Motor neuron (in vitro differentiated cells): ENCODE data around the gene CHMP1B. TPM values are rescaled to one million over a fixed set of nuclear protein-coding genes. Genes with fewer than 3 reads are reported as not detected.

ENCODE experiments used
- ATAC-seq, 8 experiments: fragments of 200-7000 bp; cut with Tn5 transposase; replicated peaks in 6 of 8; 2 replicates each; pipeline ENCODE4 v1.8.0; 2021; ENCODE audit warnings: mild to moderate bottlenecking in 8 of 8, moderate library complexity in 8 of 8
- H3K27ac ChIP-seq, 2 donors: fragments of 250-450 bp; sonication (Bioruptor Pico); 2 replicates each; pipeline ENCODE4 v1.9.0; 2021; ENCODE audit warnings: antibody characterized with exemption in 2 of 2, mild to moderate bottlenecking in 2 of 2, moderate library complexity in 1 of 2
- H3K4me1 ChIP-seq, 2 donors: fragments of 250-450 bp; sonication (Bioruptor Pico); replicated peaks in 1 of 2; 2 replicates each; pipeline ENCODE4 v1.6.1; 2021; ENCODE audit warnings: antibody characterized with exemption in 2 of 2, mild to moderate bottlenecking in 2 of 2, moderate library complexity in 1 of 2
- H3K4me3 ChIP-seq, 5 donors: fragments of 250-450 bp; sonication (Bioruptor Pico); 2 replicates each; pipeline ENCODE4 v1.9.0; 2021; ENCODE audit warnings: antibody characterized with exemption in 5 of 5, mild to moderate bottlenecking in 5 of 5, moderate library complexity in 4 of 5
- WGBS, 10 experiments: fragments of 450-650 bp; shearing (Covaris generic); methylation state at CpG; one replicate each; pipeline ENCODE4 v1.0.0; 2022; 5-methylcytosine and 5-hydroxymethylcytosine counted together
- in situ Hi-C, 9 experiments: fragments of 400-800 bp; cut with MboI; loops; one replicate each; pipeline ENCODE4 v1.15.0; 2021; ENCODE audit warnings: low sequenced_read_pairs in 9 of 9, low pct_unique_long_range_greater_than_20kb in 2 of 9; ENCODE audit not compliant: unreplicated experiment in 9 of 9
- total RNA-seq, 8 experiments: library from RNA; unstranded; fragments of 300-600 nt; gene quantifications; 2 replicates each; pipeline versions ENCODE4 v1.2.3 to v1.2.4, GENCODE V29; 2022

The CHMP1B gene
- 10 to 100 TPM; 27.6 to 57.4 (median 39.1) TPM for total RNA-seq

GRCh38 chr18:11851146-11851805, at the start of gene CHMP1B:
TSS of gene CHMP1B (plus strand) at chr18:11851413. CDS start at chr18:11851512, 99 bp downstream.
- peaks cover 18 to 22% of the 10 kb centered on the region in 2 donors for H3K4me1 ChIP-seq
- H3K4me3 ChIP-seq = peak within 1 kb of the TSS; percentile 84 to 98 (median 92)
- peak; percentile 81 to 99 (median 94) for ATAC-seq
- in situ Hi-C loops = loop anchor here in 2 of 9 experiments (25.0 kb wide), 1 partner anchor 114 kb away; no protein-coding TSS in a partner anchor
- H3K27ac ChIP-seq = peak within 1 kb of the TSS; percentile 79 to 81
- WGBS, 10 experiments = 0 to 4% (median 0%) methylated on average over 2 to 35 of the region's 53 CpGs; no CpG with 5 or more reads in 2 of the 10 experiments

DNA sequence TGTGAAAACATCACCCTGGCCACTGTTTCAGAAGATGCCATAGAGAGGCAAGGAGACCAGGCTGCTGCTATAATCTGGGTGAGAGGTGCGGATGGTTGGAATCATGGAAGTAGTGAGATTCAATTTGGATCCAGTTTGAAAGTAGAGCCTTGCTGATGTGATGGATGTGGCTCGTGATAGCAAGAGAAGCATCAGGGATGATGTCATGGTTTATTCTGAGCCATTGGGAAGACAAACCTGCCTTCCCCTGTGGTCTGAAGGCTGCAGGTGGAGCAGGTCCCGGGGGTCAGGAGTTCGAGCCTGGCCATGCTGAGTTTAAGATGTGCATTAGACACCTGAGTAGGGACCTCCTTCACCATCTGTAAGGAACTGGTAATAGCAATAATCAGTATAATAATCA, 49.6 kb upstream of the CHMP1B start:
- in situ Hi-C loops = no loop called here
- peak in 1 of 8 experiments; percentile 29 for ATAC-seq
- Histone ChIP-seq H3K4me1 (no peaks in the 10 kb centered on the region), H3K27ac (no peak overlapping the region), H3K4me3 (no peak overlapping the region)
- 17 to 100% (median 49%) methylated on average over 1 to 3 of the region's 4 CpGs; no CpG with 5 or more reads in 4 of the 10 experiments for WGBS, 10 experiments

DNA sequence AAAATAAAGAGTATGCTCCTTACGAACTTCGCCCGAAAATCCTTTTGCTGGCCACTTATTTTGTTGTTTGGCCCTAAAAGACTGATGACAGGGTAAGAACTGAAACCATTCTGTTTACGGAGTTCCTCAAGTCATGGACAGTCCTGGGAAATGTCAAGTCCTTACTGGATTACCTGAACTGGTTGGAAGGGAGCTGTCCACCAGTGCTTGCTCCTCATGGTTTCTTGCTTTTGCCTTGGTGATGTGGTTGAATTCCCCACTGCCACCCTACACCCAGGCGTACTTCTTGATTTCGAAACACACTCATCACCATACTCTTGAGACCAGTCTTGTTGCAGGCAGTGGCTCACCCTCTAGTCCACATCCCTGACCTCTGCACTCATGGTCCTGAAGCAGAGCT, 49.1 kb upstream of the CHMP1B start:
- no peak for ATAC-seq
- Histone ChIP-seq H3K4me3 (no peak overlapping the region), H3K4me1 (no peaks in the 10 kb centered on the region), H3K27ac (no peak overlapping the region)
- in situ Hi-C loops = no loop called here
- WGBS, 10 experiments = 70 to 100% (median 94%) methylated on average over 1 to 6 of the region's 6 CpGs; no CpG with 5 or more reads in 1 of the 10 experiments

- 36 to 100% (median 86%) methylated on average over 1 to 10 of the region's 10 CpGs; no CpG with 5 or more reads in 3 of the 10 experiments for WGBS, 10 experiments
- H3K4me3 ChIP-seq = no peak overlapping the region
- H3K27ac ChIP-seq = no peak overlapping the region
- ATAC-seq = no peak
- in situ Hi-C loops = no loop called here
- H3K4me1 ChIP-seq = no peaks in the 10 kb centered on the region
These were observed 48.6 kb upstream of the CHMP1B start for GRCh38 chr18:11802586-11802985.

- no peak overlapping the region for H3K27ac ChIP-seq
- H3K4me3 ChIP-seq = no peak overlapping the region
- WGBS, 10 experiments = 75 to 100% (median 96%) methylated on average over 2 to 6 of the region's 7 CpGs; no CpG with 5 or more reads in 2 of the 10 experiments
- no peak for ATAC-seq
- in situ Hi-C loops = no loop called here
- H3K4me1 ChIP-seq = no peaks in the 10 kb centered on the region
These were observed 44.0 kb upstream of the CHMP1B start for GRCh38 chr18:11807233-11807632.

- Histone ChIP-seq H3K27ac (no peak overlapping the region), H3K4me3 (no peak overlapping the region), H3K4me1 (no peaks in the 10 kb centered on the region)
- WGBS, 10 experiments = 33 to 100% (median 69%) methylated on average over 1 to 8 of the region's 11 CpGs; no CpG with 5 or more reads in 1 of the 10 experiments
- in situ Hi-C loops = no loop called here
- ATAC-seq = no peak
These were observed 43.0 kb upstream of the CHMP1B start for GRCh38 chr18:11808001-11808855.

GRCh38 chr18:11809895-11810294, 41.3 kb upstream of the CHMP1B start:
- in situ Hi-C loops = no loop called here
- H3K4me3 ChIP-seq = no peak overlapping the region
- H3K27ac ChIP-seq = no peak overlapping the region
- no peaks in the 10 kb centered on the region for H3K4me1 ChIP-seq
- 87 to 95% (median 89%) methylated on average over 3 to 6 of the region's 6 CpGs; no CpG with 5 or more reads in 7 of the 10 experiments for whole genome bisulfite sequencing, 10 experiments
- no peak for ATAC-seq

DNA sequence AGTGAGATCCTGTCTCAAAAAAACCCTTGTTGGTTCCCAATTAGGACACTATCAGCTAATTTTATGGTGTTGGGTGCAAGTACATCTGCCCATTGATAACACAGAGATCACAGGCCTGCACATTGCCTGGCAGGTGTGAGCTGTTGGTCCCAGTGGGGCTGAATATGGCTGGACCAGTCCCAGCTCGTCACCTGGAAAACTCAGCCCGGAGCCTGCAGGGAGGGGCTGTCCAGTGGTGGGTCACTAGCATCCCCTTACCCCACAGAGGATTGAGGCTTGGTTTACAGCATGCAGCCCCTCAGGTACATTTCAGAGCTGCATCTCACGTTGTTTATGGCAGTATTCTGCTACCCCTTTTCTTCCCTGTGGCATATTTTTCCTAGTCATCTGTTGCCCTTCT, 40.8 kb upstream of the CHMP1B start:
- no peak for ATAC-seq
- H3K4me1 ChIP-seq = no peaks in the 10 kb centered on the region

DNA sequence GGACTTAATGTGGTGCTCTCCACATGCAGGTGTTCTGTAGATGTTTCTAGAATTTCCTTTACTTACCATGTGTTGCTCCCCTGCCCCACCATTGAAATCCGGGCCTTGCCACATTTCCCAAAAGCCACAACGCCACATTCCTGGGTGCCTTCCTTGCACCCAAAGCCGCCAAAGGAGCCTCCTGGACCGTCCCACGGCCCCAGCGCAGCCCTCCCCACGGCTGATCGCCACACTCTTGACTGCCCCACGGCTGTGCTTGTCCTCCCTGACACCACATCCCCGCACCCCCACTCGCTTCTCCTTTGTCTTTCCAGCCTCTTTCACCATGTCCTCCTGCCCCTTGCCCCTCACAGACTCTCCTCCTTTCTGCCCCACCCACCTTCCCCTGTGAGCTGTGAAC, 40.2 kb upstream of the CHMP1B start:
- H3K4me3 ChIP-seq = no peak overlapping the region
- in situ Hi-C loops = no loop called here
- no peak for ATAC-seq
- H3K27ac ChIP-seq = no peak overlapping the region
- no peaks in the 10 kb centered on the region for H3K4me1 ChIP-seq
- 90% methylated on average over 2 of the region's 11 CpGs; no CpG with 5 or more reads in 9 of the 10 experiments for WGBS, 10 experiments

More for the DNA sequence above, 40.8 kb upstream of the CHMP1B start:
- 37 to 100% (median 73%) methylated on average over 1 to 3 of the region's 3 CpGs; no CpG with 5 or more reads in 5 of the 10 experiments for WGBS, 10 experiments
- in situ Hi-C loops = no loop called here
- Histone ChIP-seq H3K4me3 (no peak overlapping the region), H3K27ac (no peak overlapping the region)

DNA sequence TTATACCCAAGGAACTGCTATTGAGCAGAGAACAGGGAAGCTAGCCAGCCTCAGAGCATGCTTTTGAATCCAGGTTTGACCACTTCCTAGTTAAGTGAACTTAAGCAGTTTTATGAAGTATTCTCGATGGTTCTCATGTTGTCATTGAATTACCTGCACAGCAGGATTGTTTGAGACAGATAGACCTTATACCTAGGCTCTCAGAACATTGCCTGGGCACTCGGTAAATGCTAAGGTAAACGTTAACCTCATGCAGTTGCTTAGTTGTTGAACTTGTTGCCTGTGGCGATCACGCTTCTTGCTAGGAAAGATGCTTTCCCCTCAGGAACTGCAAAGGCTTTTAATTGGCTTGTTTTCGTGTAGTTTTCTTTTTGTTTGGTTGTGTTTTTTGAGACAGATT, 34.0 kb upstream of the CHMP1B start:
- in situ Hi-C loops = no loop called here
- WGBS, 10 experiments = 44 to 93% (median 82%) methylated on average over 1 to 6 of the region's 6 CpGs; no CpG with 5 or more reads in 2 of the 10 experiments
- Histone ChIP-seq H3K4me3 (no peak overlapping the region), H3K27ac (no peak overlapping the region), H3K4me1 (no peaks in the 10 kb centered on the region)
- no peak for ATAC-seq

DNA sequence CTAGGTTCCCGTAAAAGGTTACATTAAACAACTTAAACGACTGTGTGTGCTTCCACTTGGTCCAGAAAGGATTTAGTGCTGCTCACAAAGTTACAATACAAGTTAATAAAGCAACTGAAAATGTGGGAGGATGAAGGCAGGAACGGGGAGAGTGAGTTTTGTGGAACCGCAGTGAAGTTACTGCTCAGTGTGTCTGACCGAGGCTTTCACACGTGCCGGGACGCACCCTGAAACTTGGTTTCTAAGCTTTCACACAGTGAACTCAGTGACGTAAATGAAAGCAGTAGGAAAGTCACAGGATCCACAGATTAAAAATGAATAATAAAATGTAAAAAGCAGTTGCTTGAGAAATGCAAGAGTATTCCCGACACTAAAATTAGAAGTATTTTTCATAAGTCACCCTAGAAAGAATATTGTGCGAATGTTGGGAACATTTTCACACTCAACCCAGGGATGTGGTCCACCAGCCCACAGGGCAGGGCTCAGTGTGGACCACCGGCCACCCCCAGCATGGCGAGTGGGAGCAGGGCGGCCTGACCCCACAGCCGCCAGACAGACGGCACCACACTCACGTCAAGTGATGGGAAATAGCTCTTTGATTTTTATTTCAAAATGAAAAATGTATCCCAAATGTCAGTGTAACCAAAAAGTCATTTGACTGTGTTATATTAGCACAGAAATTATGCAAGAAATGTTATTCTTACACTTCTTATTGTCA, 32.6 kb upstream of the CHMP1B start:
- Histone ChIP-seq H3K4me1 (no peaks in the 10 kb centered on the region), H3K27ac (no peak overlapping the region), H3K4me3 (no peak overlapping the region)
- WGBS, 10 experiments = 41 to 100% (median 94%) methylated on average over 1 to 17 of the region's 17 CpGs
- ATAC-seq = no peak
- in situ Hi-C loops = no loop called here

DNA sequence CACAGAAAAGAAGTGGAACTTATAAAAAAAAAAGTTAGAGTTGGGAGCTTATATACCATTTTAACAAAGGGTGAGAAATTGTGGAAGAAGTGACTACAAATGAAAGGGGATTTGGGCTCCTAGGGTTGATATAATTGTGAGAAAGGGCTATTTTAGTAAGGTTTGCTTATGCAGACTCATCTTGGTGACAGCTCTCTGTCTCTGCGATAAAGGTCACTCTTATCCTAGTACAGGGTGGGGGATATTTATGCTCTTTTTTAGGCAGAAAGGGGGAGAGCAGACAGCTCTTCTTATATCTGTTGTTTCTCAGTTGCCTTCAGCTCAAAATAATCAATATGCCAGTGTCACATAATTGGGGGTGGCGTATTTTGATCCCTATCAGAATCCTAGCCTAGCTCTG, 31.3 kb upstream of the CHMP1B start:
- ATAC-seq = no peak
- Histone ChIP-seq H3K27ac (no peak overlapping the region), H3K4me3 (no peak overlapping the region), H3K4me1 (no peaks in the 10 kb centered on the region)
- WGBS, 10 experiments = 0 to 100% (median 78%) methylated on average over 1 to 2 of the region's 2 CpGs; no CpG with 5 or more reads in 2 of the 10 experiments
- in situ Hi-C loops = no loop called here

- WGBS, 10 experiments = 50 to 100% (median 81%) methylated on average over 1 to 2 of the region's 2 CpGs; no CpG with 5 or more reads in 2 of the 10 experiments
- Histone ChIP-seq H3K27ac (no peak overlapping the region), H3K4me3 (no peak overlapping the region), H3K4me1 (no peaks in the 10 kb centered on the region)
- in situ Hi-C loops = no loop called here
- ATAC-seq = no peak
These were observed 30.5 kb upstream of the CHMP1B start for GRCh38 chr18:11820697-11821096.
